ENCODE data around the gene PTPRM.

Gene PTPRM

GRCh38 chr18:7615840-7616239 is 48.7 kb downstream of the PTPRM start:
- H3K27me3 ChIP-seq (ENCODE audit: control insufficient read depth, insufficient read depth, low read length) = no peaks in the 10 kb centered on the region
- H3K4me3 ChIP-seq (ENCODE audit: low read depth, low read length) = no peak overlapping the region
- no peak overlapping the region for H3K27ac ChIP-seq (ENCODE audit: low read depth, low read length)
- no peaks in the 10 kb centered on the region for H3K9me3 ChIP-seq (ENCODE audit: control insufficient read depth, insufficient read depth, low read length)
- H3K36me3 ChIP-seq (ENCODE audit: control insufficient read depth, insufficient read depth, low read length) = no peaks in the 10 kb centered on the region
- H3K4me1 ChIP-seq (ENCODE audit: control insufficient read depth, insufficient read depth, low read length) = peaks cover 11% of the 10 kb centered on the region
- H3K9ac ChIP-seq (ENCODE audit: low read depth, low read length) = no peak overlapping the region

- H3K9ac ChIP-seq (ENCODE audit: low read depth, low read length) = no peak overlapping the region
- no peaks in the 10 kb centered on the region for H3K27me3 ChIP-seq (ENCODE audit: control insufficient read depth, insufficient read depth, low read length)
- no peaks in the 10 kb centered on the region for H3K9me3 ChIP-seq (ENCODE audit: control insufficient read depth, insufficient read depth, low read length)
- no peak overlapping the region for H3K27ac ChIP-seq (ENCODE audit: low read depth, low read length)
- no peak overlapping the region for H3K4me3 ChIP-seq (ENCODE audit: low read depth, low read length)
- peaks cover 11% of the 10 kb centered on the region for H3K4me1 ChIP-seq (ENCODE audit: control insufficient read depth, insufficient read depth, low read length)
- H3K36me3 ChIP-seq (ENCODE audit: control insufficient read depth, insufficient read depth, low read length) = no peaks in the 10 kb centered on the region
Measured at GRCh38 chr18:7616661-7617060, 49.5 kb downstream of the PTPRM start.

GRCh38 chr18:7617738-7618422 is 50.8 kb downstream of the PTPRM start:
- peaks cover 11% of the 10 kb centered on the region for H3K4me1 ChIP-seq (ENCODE audit: control insufficient read depth, insufficient read depth, low read length)
- H3K9me3 ChIP-seq (ENCODE audit: control insufficient read depth, insufficient read depth, low read length) = no peaks in the 10 kb centered on the region
- H3K27ac ChIP-seq (ENCODE audit: low read depth, low read length) = no peak overlapping the region

GRCh38 chr18:7618891-7619442 is 51.9 kb downstream of the PTPRM start:
- no peak overlapping the region for H3K4me3 ChIP-seq (ENCODE audit: low read depth, low read length)
- no peak overlapping the region for H3K9ac ChIP-seq (ENCODE audit: low read depth, low read length)
- peaks cover 11% of the 10 kb centered on the region for H3K4me1 ChIP-seq (ENCODE audit: control insufficient read depth, insufficient read depth, low read length)
- no peak overlapping the region for H3K27ac ChIP-seq (ENCODE audit: low read depth, low read length)
- H3K9me3 ChIP-seq (ENCODE audit: control insufficient read depth, insufficient read depth, low read length) = no peaks in the 10 kb centered on the region
- no peaks in the 10 kb centered on the region for H3K27me3 ChIP-seq (ENCODE audit: control insufficient read depth, insufficient read depth, low read length)
- H3K36me3 ChIP-seq (ENCODE audit: control insufficient read depth, insufficient read depth, low read length) = no peaks in the 10 kb centered on the region

More at GRCh38 chr18:7617738-7618422, 50.8 kb downstream of the PTPRM start:
- no peak overlapping the region for H3K4me3 ChIP-seq (ENCODE audit: low read depth, low read length)
- H3K27me3 ChIP-seq (ENCODE audit: control insufficient read depth, insufficient read depth, low read length) = no peaks in the 10 kb centered on the region
- H3K36me3 ChIP-seq (ENCODE audit: control insufficient read depth, insufficient read depth, low read length) = no peaks in the 10 kb centered on the region
- no peak overlapping the region for H3K9ac ChIP-seq (ENCODE audit: low read depth, low read length)

- Histone ChIP-seq H3K4me3 (ENCODE audit: low read depth, low read length) (no peak overlapping the region), H3K36me3 (ENCODE audit: control insufficient read depth, insufficient read depth, low read length) (no peaks in the 10 kb centered on the region), H3K4me1 (ENCODE audit: control insufficient read depth, insufficient read depth, low read length) (peaks cover 11% of the 10 kb centered on the region), H3K9ac (ENCODE audit: low read depth, low read length) (no peak overlapping the region), H3K27me3 (ENCODE audit: control insufficient read depth, insufficient read depth, low read length) (no peaks in the 10 kb centered on the region), H3K27ac (ENCODE audit: low read depth, low read length) (no peak overlapping the region), H3K9me3 (ENCODE audit: control insufficient read depth, insufficient read depth, low read length) (no peaks in the 10 kb centered on the region)
Measured at GRCh38 chr18:7619676-7620075, 52.6 kb downstream of the PTPRM start.

- Histone ChIP-seq H3K4me1 (ENCODE audit: control insufficient read depth, insufficient read depth, low read length) (peaks cover 11% of the 10 kb centered on the region), H3K27ac (ENCODE audit: low read depth, low read length) (no peak overlapping the region), H3K9me3 (ENCODE audit: control insufficient read depth, insufficient read depth, low read length) (no peaks in the 10 kb centered on the region), H3K27me3 (ENCODE audit: control insufficient read depth, insufficient read depth, low read length) (no peaks in the 10 kb centered on the region), H3K36me3 (ENCODE audit: control insufficient read depth, insufficient read depth, low read length) (no peaks in the 10 kb centered on the region), H3K9ac (ENCODE audit: low read depth, low read length) (no peak overlapping the region), H3K4me3 (ENCODE audit: low read depth, low read length) (no peak overlapping the region)
Measured at GRCh38 chr18:7622721-7623120, 55.6 kb downstream of the PTPRM start.

GRCh38 chr18:7623681-7624080 is 56.6 kb downstream of the PTPRM start:
- H3K27me3 ChIP-seq (ENCODE audit: control insufficient read depth, insufficient read depth, low read length) = no peaks in the 10 kb centered on the region
- no peaks in the 10 kb centered on the region for H3K9me3 ChIP-seq (ENCODE audit: control insufficient read depth, insufficient read depth, low read length)

GRCh38 chr18:7624697-7625096 is 57.6 kb downstream of the PTPRM start:
- Histone ChIP-seq H3K4me3 (ENCODE audit: low read depth, low read length) (no peak overlapping the region), H3K27ac (ENCODE audit: low read depth, low read length) (no peak overlapping the region), H3K9ac (ENCODE audit: low read depth, low read length) (no peak overlapping the region), H3K4me1 (ENCODE audit: control insufficient read depth, insufficient read depth, low read length) (no peaks in the 10 kb centered on the region), H3K36me3 (ENCODE audit: control insufficient read depth, insufficient read depth, low read length) (no peaks in the 10 kb centered on the region), H3K9me3 (ENCODE audit: control insufficient read depth, insufficient read depth, low read length) (no peaks in the 10 kb centered on the region), H3K27me3 (ENCODE audit: control insufficient read depth, insufficient read depth, low read length) (no peaks in the 10 kb centered on the region)

More at GRCh38 chr18:7623681-7624080, 56.6 kb downstream of the PTPRM start:
- H3K36me3 ChIP-seq (ENCODE audit: control insufficient read depth, insufficient read depth, low read length) = no peaks in the 10 kb centered on the region
- H3K9ac ChIP-seq (ENCODE audit: low read depth, low read length) = no peak overlapping the region
- no peak overlapping the region for H3K27ac ChIP-seq (ENCODE audit: low read depth, low read length)
- H3K4me1 ChIP-seq (ENCODE audit: control insufficient read depth, insufficient read depth, low read length) = peaks cover 8% of the 10 kb centered on the region
- no peak overlapping the region for H3K4me3 ChIP-seq (ENCODE audit: low read depth, low read length)

- Histone ChIP-seq H3K9ac (ENCODE audit: low read depth, low read length) (no peak overlapping the region), H3K27ac (ENCODE audit: low read depth, low read length) (no peak overlapping the region), H3K27me3 (ENCODE audit: control insufficient read depth, insufficient read depth, low read length) (no peaks in the 10 kb centered on the region)
Measured at GRCh38 chr18:7626175-7626921, 59.2 kb downstream of the PTPRM start.

GRCh38 chr18:7626922-7627440 is 59.9 kb downstream of the PTPRM start:
- Histone ChIP-seq H3K27me3 (ENCODE audit: control insufficient read depth, insufficient read depth, low read length) (no peaks in the 10 kb centered on the region), H3K36me3 (ENCODE audit: control insufficient read depth, insufficient read depth, low read length) (no peaks in the 10 kb centered on the region), H3K9me3 (ENCODE audit: control insufficient read depth, insufficient read depth, low read length) (no peaks in the 10 kb centered on the region), H3K9ac (ENCODE audit: low read depth, low read length) (no peak overlapping the region), H3K4me1 (ENCODE audit: control insufficient read depth, insufficient read depth, low read length) (no peaks in the 10 kb centered on the region), H3K27ac (ENCODE audit: low read depth, low read length) (no peak overlapping the region), H3K4me3 (ENCODE audit: low read depth, low read length) (no peak overlapping the region)

More at GRCh38 chr18:7626175-7626921, 59.2 kb downstream of the PTPRM start:
- Histone ChIP-seq H3K36me3 (ENCODE audit: control insufficient read depth, insufficient read depth, low read length) (no peaks in the 10 kb centered on the region), H3K4me3 (ENCODE audit: low read depth, low read length) (no peak overlapping the region), H3K9me3 (ENCODE audit: control insufficient read depth, insufficient read depth, low read length) (no peaks in the 10 kb centered on the region), H3K4me1 (ENCODE audit: control insufficient read depth, insufficient read depth, low read length) (no peaks in the 10 kb centered on the region)

- no peak overlapping the region for H3K4me3 ChIP-seq (ENCODE audit: low read depth, low read length)
- H3K9me3 ChIP-seq (ENCODE audit: control insufficient read depth, insufficient read depth, low read length) = no peaks in the 10 kb centered on the region
- H3K27me3 ChIP-seq (ENCODE audit: control insufficient read depth, insufficient read depth, low read length) = no peaks in the 10 kb centered on the region
- no peak overlapping the region for H3K27ac ChIP-seq (ENCODE audit: low read depth, low read length)
- H3K9ac ChIP-seq (ENCODE audit: low read depth, low read length) = no peak overlapping the region
- H3K4me1 ChIP-seq (ENCODE audit: control insufficient read depth, insufficient read depth, low read length) = no peaks in the 10 kb centered on the region
- H3K36me3 ChIP-seq (ENCODE audit: control insufficient read depth, insufficient read depth, low read length) = no peaks in the 10 kb centered on the region
Measured at GRCh38 chr18:7629416-7629815, 62.3 kb downstream of the PTPRM start.

All from HUES48 (cell line).